ENCODE data around the gene ACER3. TPM values are rescaled to one million over a fixed set of nuclear protein-coding genes. Genes with fewer than 3 reads are reported as not detected.

ACER3 gene
- total and polyA plus RNA-seq, 4 donors = 1.9 to 5.9 (median 4.2) TPM

- Histone ChIP-seq H3K9ac (ENCODE audit: low read depth in 1 of 2, low read length in 2 of 2) (no peak overlapping the region), H3K27me3 (ENCODE audit: control insufficient read depth in 4 of 4, insufficient read depth in 4 of 4, low read length in 3 of 4) (no peaks in the 10 kb centered on the region), H3K27ac (ENCODE audit: low read depth in 1 of 2, low read length in 2 of 2) (no peak overlapping the region), H3K4me1 (ENCODE audit: control insufficient read depth in 4 of 4, insufficient read depth in 4 of 4, low read length in 3 of 4) (peaks cover 10 to 41% (median 26%) of the 10 kb centered on the region in 4 donors), H3K4me3 (ENCODE audit: low read depth in 1 of 3, low read length in 3 of 3) (no peak overlapping the region), H3K9me3 (ENCODE audit: control insufficient read depth in 4 of 4, low read length in 3 of 4) (peaks cover 0 to 8% (median under 1%) of the 10 kb centered on the region in 4 donors), H3K36me3 (ENCODE audit: control insufficient read depth in 4 of 4, insufficient read depth in 3 of 4, low read depth in 1 of 4, low read length in 3 of 4) (no peaks in the 10 kb centered on the region)
- no peak for TF ChIP-seq MAX (IDR thresholded peaks at IDR 0.05)
- no peak for TF ChIP-seq HNF4A (conservative IDR thresholded peaks at IDR 0.05)
- no peak for TF ChIP-seq JUND (IDR thresholded peaks at IDR 0.05)
- no peak for TF ChIP-seq GABPA (IDR thresholded peaks at IDR 0.05 in 1 of 2, conservative IDR thresholded peaks at IDR 0.05 in 1 of 2)
- TF ChIP-seq CTCF (IDR thresholded peaks at IDR 0.05; ENCODE audit: low read depth, low read length, missing input control) = no peak
- TF ChIP-seq TAF1 (conservative IDR thresholded peaks at IDR 0.05) = no peak
- TF ChIP-seq RAD21 (IDR thresholded peaks at IDR 0.05) = no peak
- no peak for TF ChIP-seq SP1 (IDR thresholded peaks at IDR 0.05)
- no peak for TF ChIP-seq HNF4G (IDR thresholded peaks at IDR 0.05)
- no peak for TF ChIP-seq REST (IDR thresholded peaks at IDR 0.05)
- DNase-seq (ENCODE audit: low spot score) = no peak
- WGBS = 95% methylated on average over 5 of the region's 5 CpGs
These were observed 199.1 kb downstream of the ACER3 start for GRCh38 chr11:77059806-77060205.

- H3K4me1 ChIP-seq (ENCODE audit: control insufficient read depth in 4 of 4, insufficient read depth in 4 of 4, low read length in 3 of 4) = peaks cover 8 to 41% (median 27%) of the 10 kb centered on the region in 4 donors
- peaks cover 0 to 8% (median under 1%) of the 10 kb centered on the region in 4 donors for H3K9me3 ChIP-seq (ENCODE audit: control insufficient read depth in 4 of 4, low read length in 3 of 4)
- H3K27me3 ChIP-seq (ENCODE audit: control insufficient read depth in 4 of 4, insufficient read depth in 4 of 4, low read length in 3 of 4) = no peaks in the 10 kb centered on the region
- WGBS = 76% methylated on average over 4 of the region's 4 CpGs
- no peak overlapping the region for H3K4me3 ChIP-seq (ENCODE audit: low read depth in 1 of 3, low read length in 3 of 3)
- no peak for TF ChIP-seq HNF4G (IDR thresholded peaks at IDR 0.05)
- no peak for TF ChIP-seq EGR1 (IDR thresholded peaks at IDR 0.05; ENCODE audit: low read depth in 2 of 2)
- TF ChIP-seq ATF3 (IDR thresholded peaks at IDR 0.05) = no peak
- TF ChIP-seq HNF4A (conservative IDR thresholded peaks at IDR 0.05) = no peak
- TF ChIP-seq NR2F2 (IDR thresholded peaks at IDR 0.05) = no peak
- no peak for TF ChIP-seq RXRA (IDR thresholded peaks at IDR 0.05)
- TF ChIP-seq GABPA (IDR thresholded peaks at IDR 0.05 in 1 of 2, conservative IDR thresholded peaks at IDR 0.05 in 1 of 2) = no peak
- DNase-seq (ENCODE audit: low spot score) = no peak
- no peak overlapping the region for H3K9ac ChIP-seq (ENCODE audit: low read depth in 1 of 2, low read length in 2 of 2)
- H3K36me3 ChIP-seq (ENCODE audit: control insufficient read depth in 4 of 4, insufficient read depth in 3 of 4, low read depth in 1 of 4, low read length in 3 of 4) = no peaks in the 10 kb centered on the region
- H3K27ac ChIP-seq (ENCODE audit: low read depth in 1 of 2, low read length in 2 of 2) = peak overlapping the region; percentile 66 to 77
These were observed 199.5 kb downstream of the ACER3 start for GRCh38 chr11:77060234-77060633.

All from liver (tissue), 9 donors.